C4-2B (cell line): Measurements from ENCODE around the gene ZBTB45.

ENCODE experiments used
- H3K27ac ChIP-seq: fragments of 450-650 bp; 2 replicates; pipeline ENCODE4 v1.5.1; 2017
- ZFX ChIP-seq: fragments of 450-650 bp; IDR thresholded peaks from 2 replicates; pipeline ENCODE4 v1.6.1; 2017
- TF ChIP-seq, protein P1 (sequence below): fragments of 450-650 bp; conservative IDR thresholded peaks from 2 replicates; pipeline ENCODE4 v1.5.1; 2017; ENCODE audit warnings: mild to moderate bottlenecking

Gene ZBTB45

GRCh38 chr19:58469241-58470013, 50.2 kb downstream of the ZBTB45 start:
- H3K27ac ChIP-seq = no peak overlapping the region
- no peak for TF ChIP-seq ZFX
- TF ChIP-seq, protein P1, sequence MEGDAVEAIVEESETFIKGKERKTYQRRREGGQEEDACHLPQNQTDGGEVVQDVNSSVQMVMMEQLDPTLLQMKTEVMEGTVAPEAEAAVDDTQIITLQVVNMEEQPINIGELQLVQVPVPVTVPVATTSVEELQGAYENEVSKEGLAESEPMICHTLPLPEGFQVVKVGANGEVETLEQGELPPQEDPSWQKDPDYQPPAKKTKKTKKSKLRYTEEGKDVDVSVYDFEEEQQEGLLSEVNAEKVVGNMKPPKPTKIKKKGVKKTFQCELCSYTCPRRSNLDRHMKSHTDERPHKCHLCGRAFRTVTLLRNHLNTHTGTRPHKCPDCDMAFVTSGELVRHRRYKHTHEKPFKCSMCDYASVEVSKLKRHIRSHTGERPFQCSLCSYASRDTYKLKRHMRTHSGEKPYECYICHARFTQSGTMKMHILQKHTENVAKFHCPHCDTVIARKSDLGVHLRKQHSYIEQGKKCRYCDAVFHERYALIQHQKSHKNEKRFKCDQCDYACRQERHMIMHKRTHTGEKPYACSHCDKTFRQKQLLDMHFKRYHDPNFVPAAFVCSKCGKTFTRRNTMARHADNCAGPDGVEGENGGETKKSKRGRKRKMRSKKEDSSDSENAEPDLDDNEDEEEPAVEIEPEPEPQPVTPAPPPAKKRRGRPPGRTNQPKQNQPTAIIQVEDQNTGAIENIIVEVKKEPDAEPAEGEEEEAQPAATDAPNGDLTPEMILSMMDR = no peak

DNA sequence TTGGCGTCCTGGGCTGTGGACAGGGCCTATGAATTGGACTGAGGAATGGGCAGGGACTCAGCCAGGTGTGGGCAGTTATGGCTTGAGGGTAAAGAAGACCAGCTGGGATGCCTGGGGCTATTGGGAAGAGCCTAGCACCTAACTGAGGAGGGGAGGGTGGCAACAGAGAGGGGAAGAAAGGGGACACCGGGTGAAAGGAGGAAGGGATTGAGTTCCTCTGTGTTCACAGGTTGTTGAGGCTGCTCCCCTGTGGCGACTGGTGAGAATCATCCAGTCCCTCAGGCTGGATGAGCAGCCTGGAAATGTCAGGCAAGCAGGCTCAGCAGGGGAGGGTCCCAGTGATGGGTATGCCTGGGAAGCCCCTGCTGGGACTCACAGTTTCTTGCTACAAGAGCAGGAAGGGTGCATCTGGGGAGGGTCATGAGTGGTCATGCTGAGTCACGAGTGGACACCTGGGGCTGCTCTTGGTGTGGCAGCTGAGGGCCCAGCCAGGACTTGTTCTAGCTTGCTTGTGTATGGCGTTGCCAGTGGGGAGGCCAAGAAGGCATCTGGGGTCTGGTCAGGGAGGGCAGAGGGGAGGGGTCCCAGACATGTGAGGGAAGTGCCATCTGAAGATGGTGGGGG, 51.3 kb downstream of the ZBTB45 start:
- TF ChIP-seq, protein P1 = no peak
- TF ChIP-seq ZFX = no peak
- no peak overlapping the region for H3K27ac ChIP-seq

DNA sequence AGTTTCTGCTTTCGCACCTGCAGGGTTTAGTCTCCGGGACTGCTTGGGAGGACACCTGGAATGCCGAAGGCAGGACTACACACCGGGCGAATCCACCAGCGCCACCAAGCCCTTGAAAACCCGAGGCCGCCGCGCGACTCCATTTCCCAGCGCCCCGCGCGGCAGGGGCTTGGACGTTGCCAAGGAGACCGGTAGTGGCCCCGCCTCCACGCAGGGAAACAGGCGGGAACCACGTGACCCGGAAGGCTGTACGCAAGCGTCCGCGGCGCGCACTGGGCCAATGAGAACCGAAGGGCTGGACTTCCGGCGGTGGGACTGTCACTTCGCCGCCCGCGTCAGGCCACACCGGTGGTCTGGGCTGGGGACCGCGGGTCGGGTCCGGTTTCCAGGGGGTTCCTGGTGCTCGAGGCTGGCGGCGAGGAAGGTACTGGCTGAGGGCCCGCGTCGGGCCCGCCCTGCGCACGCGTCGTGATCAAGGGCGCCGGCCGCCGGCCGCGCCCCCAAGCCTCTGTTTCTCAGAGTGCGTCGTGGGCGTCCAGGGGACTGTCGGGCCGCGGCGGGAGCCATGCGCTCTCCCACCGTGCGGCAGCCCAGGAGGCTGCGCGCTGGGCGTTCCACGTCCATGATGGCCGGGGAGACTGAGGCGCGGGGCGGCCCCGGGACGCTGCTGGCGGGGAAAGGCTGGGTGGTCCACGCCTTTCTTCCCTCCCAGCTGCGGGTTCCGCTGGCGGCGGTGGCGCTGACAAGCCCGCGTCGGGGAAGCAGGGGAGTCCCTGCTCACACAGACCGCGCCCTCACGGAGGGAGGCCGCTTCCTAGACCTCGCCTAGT, 52.6 kb downstream of the ZBTB45 start, which contains the start of gene ZNF324:
TSS of gene ZNF324 (plus strand) at position 321 of the 830 bp plus-strand sequence. CDS start 2,106 bp downstream, outside the sequence.
- TF ChIP-seq, protein P1 = no peak
- peak; percentile 34; the same call in 1 of the 2 replicates for TF ChIP-seq ZFX
- H3K27ac ChIP-seq = peak within 1 kb of the TSS; percentile 72

GRCh38 chr19:58466089-58466759, 53.4 kb downstream of the ZBTB45 start:
- TF ChIP-seq ZFX = no peak
- TF ChIP-seq, protein P1 = no peak
- peak overlapping the region; percentile 72 for H3K27ac ChIP-seq
